H9 (cell line): ENCODE data around the gene CORO2B. TPM values are rescaled to one million over a fixed set of nuclear protein-coding genes. Genes with fewer than 3 reads are reported as not detected.

Experiments used
- DNase-seq: peaks from one replicate; pipeline ENCODE4 v3.0.0-alpha.2; 2017
- H2AFZ ChIP-seq: one replicate; pipeline ENCODE4 v1.6.1; 2013; ENCODE audit warnings: mild to moderate bottlenecking, low read length, control low read depth, moderate library complexity
- H2AK5ac ChIP-seq: 2 replicates; pipeline ENCODE4 v1.6.1; 2013; ENCODE audit warnings: low read length, control low read depth, mixed read lengths; ENCODE audit not compliant: insufficient read length
- H2BK120ac ChIP-seq: one replicate; pipeline ENCODE4 v1.6.1; 2013; ENCODE audit warnings: low read depth, mild to moderate bottlenecking, low read length, control low read depth, inconsistent platforms; ENCODE audit not compliant: poor library complexity, severe bottlenecking
- H2BK12ac ChIP-seq: 2 replicates; pipeline ENCODE4 v1.6.1; 2013; ENCODE audit warnings: low read length, control low read depth, mixed read lengths, low read depth; ENCODE audit not compliant: insufficient read length
- H2BK15ac ChIP-seq: 2 replicates; pipeline ENCODE4 v1.6.1; 2013; ENCODE audit warnings: low read depth, low read length, control low read depth
- H2BK20ac ChIP-seq: one replicate; pipeline ENCODE4 v1.6.1; 2013; ENCODE audit warnings: low read depth, mild to moderate bottlenecking, low read length, control low read depth, inconsistent platforms; ENCODE audit not compliant: poor library complexity, severe bottlenecking
- H2BK5ac ChIP-seq: 2 replicates; pipeline ENCODE4 v1.6.1; 2013; ENCODE audit warnings: low read length, control low read depth, mixed read lengths; ENCODE audit not compliant: insufficient read length
- H3K14ac ChIP-seq: 2 replicates; pipeline ENCODE4 v1.6.1; 2013; ENCODE audit warnings: low read length, control low read depth; ENCODE audit not compliant: insufficient read depth
- H3K18ac ChIP-seq: 2 replicates; pipeline ENCODE4 v1.6.1; 2013; ENCODE audit warnings: low read depth, mild to moderate bottlenecking, mixed read lengths, low read length, control low read depth; ENCODE audit not compliant: insufficient read length
- H3K23ac ChIP-seq: 2 replicates; pipeline ENCODE4 v1.6.1; 2013; ENCODE audit warnings: low read length, control low read depth, mixed read lengths, low read depth; ENCODE audit not compliant: insufficient read length
- H3K23me2 ChIP-seq: 2 replicates; pipeline ENCODE4 v1.6.1; 2013; ENCODE audit warnings: low read depth, mild to moderate bottlenecking, mixed read lengths, low read length, control low read depth; ENCODE audit not compliant: insufficient read length, poor library complexity, severe bottlenecking
- H3K27ac ChIP-seq: 2 replicates; pipeline ENCODE4 v1.5.1; 2013; ENCODE audit warnings: low read length, control low read depth, mixed read lengths, low read depth; ENCODE audit not compliant: insufficient read length
- H3K27me3 ChIP-seq: 2 replicates; pipeline ENCODE4 v1.6.1; 2013; ENCODE audit warnings: low read length, control low read depth, inconsistent platforms; ENCODE audit not compliant: insufficient read depth
- H3K4ac ChIP-seq: 2 replicates; pipeline ENCODE4 v1.6.1; 2013; ENCODE audit warnings: low read depth, mild to moderate bottlenecking, control low read depth, inconsistent platforms, low read length, moderate library complexity
- H3K4me1 ChIP-seq: 2 replicates; pipeline ENCODE4 v1.6.1; 2013; ENCODE audit warnings: low read length, control low read depth, inconsistent platforms; ENCODE audit not compliant: insufficient read depth
- H3K4me2 ChIP-seq: 2 replicates; pipeline ENCODE4 v1.6.1; 2013; ENCODE audit warnings: low read length, control low read depth, mixed read lengths; ENCODE audit not compliant: insufficient read length, insufficient read depth
- H3K56ac ChIP-seq: 2 replicates; pipeline ENCODE4 v1.6.1; 2013; ENCODE audit warnings: low read depth, mild to moderate bottlenecking, mixed read lengths, low read length, control low read depth; ENCODE audit not compliant: insufficient read length
- H3K79me1 ChIP-seq: 2 replicates; pipeline ENCODE4 v1.6.1; 2013; ENCODE audit warnings: low read depth, mild to moderate bottlenecking, moderate library complexity, low read length, control low read depth, inconsistent platforms; ENCODE audit not compliant: insufficient read depth, poor library complexity, severe bottlenecking
- H3K79me2 ChIP-seq: 2 replicates; pipeline ENCODE4 v1.6.1; 2013; ENCODE audit warnings: low read length, control low read depth, inconsistent platforms; ENCODE audit not compliant: insufficient read depth
- H3K9ac ChIP-seq: 2 replicates; pipeline ENCODE4 v1.6.1; 2013; ENCODE audit warnings: low read length, control low read depth, mixed read lengths; ENCODE audit not compliant: insufficient read length; ENCODE audit errors: extremely low read depth
- H3K9me3 ChIP-seq: one replicate; pipeline ENCODE4 v1.6.1; 2013; ENCODE audit warnings: low read depth, low read length, inconsistent platforms; ENCODE audit not compliant: control insufficient read depth
- H3T11ph ChIP-seq: one replicate; pipeline ENCODE4 v1.6.1; 2013; ENCODE audit warnings: mild to moderate bottlenecking, low read length, control low read depth, inconsistent platforms
- H4K20me1 ChIP-seq: one replicate; pipeline ENCODE4 v1.6.1; 2013; ENCODE audit not compliant: control insufficient read depth, insufficient read length, insufficient read depth
- H4K5ac ChIP-seq: 2 replicates; pipeline ENCODE4 v1.6.1; 2013; ENCODE audit warnings: low read depth, mild to moderate bottlenecking, mixed read lengths, low read length, control low read depth; ENCODE audit not compliant: insufficient read length
- H4K8ac ChIP-seq: replicated peaks from 2 replicates; pipeline ENCODE4 v1.6.1; 2013; ENCODE audit warnings: low read length, control low read depth, mixed read lengths, low read depth; ENCODE audit not compliant: insufficient read length
- H4K91ac ChIP-seq: 2 replicates; pipeline ENCODE4 v1.6.1; 2013; ENCODE audit warnings: low read depth, mild to moderate bottlenecking, moderate library complexity, mixed read lengths, low read length, control low read depth; ENCODE audit not compliant: insufficient read length
- H3K27ac Mint-ChIP-seq, 3 experiments: 2 replicates in 2 of 3; 3 replicates in 1 of 3; pipeline ENCODE4 v1.8.0; 2020 to 2021; ENCODE audit warnings: mixed read lengths in 3 of 3, mild to moderate bottlenecking in 1 of 3, moderate library complexity in 1 of 3
- H3K27me3 Mint-ChIP-seq: 2 replicates; pipeline ENCODE4 v1.8.0; 2021; ENCODE audit warnings: low read depth, mild to moderate bottlenecking, moderate library complexity, mixed read lengths
- H3K36me3 Mint-ChIP-seq, 3 experiments: 2 replicates in 2 of 3; 3 replicates in 1 of 3; pipeline ENCODE4 v1.8.0; 2020 to 2021; ENCODE audit warnings: low read depth in 3 of 3, mixed read lengths in 3 of 3; ENCODE audit not compliant: insufficient read depth in 1 of 3
- H3K4me1 Mint-ChIP-seq, 2 experiments: 2 replicates each; pipeline ENCODE4 v1.8.0; 2020; ENCODE audit warnings: mixed read lengths in 2 of 2
- H3K4me3 Mint-ChIP-seq, 2 experiments: 2 replicates in 1 of 2; 3 replicates in 1 of 2; pipeline ENCODE4 v1.8.0; 2020 to 2021; ENCODE audit warnings: mild to moderate bottlenecking in 2 of 2, mixed read lengths in 2 of 2, moderate library complexity in 1 of 2
- H3K9me3 Mint-ChIP-seq, 2 experiments: 2 replicates in 1 of 2; 3 replicates in 1 of 2; pipeline ENCODE4 v1.8.0; 2020; ENCODE audit warnings: mild to moderate bottlenecking in 2 of 2, mixed read lengths in 2 of 2, moderate library complexity in 1 of 2
- CTCF ChIP-seq: fragments of 200-600 bp; sonication (generic); conservative IDR thresholded peaks from 3 replicates; pipeline ENCODE4 v1.8.0; 2021; ENCODE audit warnings: antibody characterized with exemption, mild to moderate bottlenecking
- WGBS: extraction: QIAGEN DNeasy Blood & Tissue Kit; methylation state at CpG from one replicate; pipeline ENCODE4 v1.1.7; 2013; ENCODE audit warnings: missing lambda C conversion rate, low lambda C conversion rate, mixed read lengths; ENCODE audit not compliant: insufficient read length; ENCODE audit errors: extremely low coverage; 5-methylcytosine and 5-hydroxymethylcytosine counted together
- total RNA-seq: library from RNA; stranded (reverse); gene quantifications from 2 replicates; pipeline ENCODE4 v1.2.1, GENCODE V29; 2021

Gene CORO2B
- total RNA-seq, 1 experiment from 2014 or later = 3.1 TPM

GRCh38 chr15:68592054-68592453 is 13.3 kb downstream of the CORO2B start:
- no peaks in the 10 kb centered on the region for H3K79me1 ChIP-seq
- no peaks in the 10 kb centered on the region for H3K4me1 ChIP-seq
- H2BK15ac ChIP-seq = no peak overlapping the region
- no peak overlapping the region for H3K4me2 ChIP-seq
- H3K23me2 ChIP-seq = no peaks in the 10 kb centered on the region
- no peaks in the 10 kb centered on the region for H3K9me3 ChIP-seq
- H2AFZ ChIP-seq = no peak overlapping the region
- no peak overlapping the region for H3K9ac ChIP-seq
- no peaks in the 10 kb centered on the region for H4K20me1 ChIP-seq
- no peak overlapping the region for H3K23ac ChIP-seq
- H3T11ph ChIP-seq = no peak overlapping the region
- H3K14ac ChIP-seq = no peak overlapping the region
- no peak overlapping the region for H4K5ac ChIP-seq
- Mint-ChIP-seq H3K27ac (no peak overlapping the region; a peak in 1 of 7 replicates), H3K27me3 (peaks cover 9% of the 10 kb centered on the region), H3K4me1 (peaks cover 40 to 47% of the 10 kb centered on the region in 2 experiments), H3K36me3 (no peaks in the 10 kb centered on the region), H3K4me3 (no peak overlapping the region), H3K9me3 (no peaks in the 10 kb centered on the region)
- H3K79me2 ChIP-seq = no peaks in the 10 kb centered on the region
- H3K18ac ChIP-seq = no peak overlapping the region
- no peak overlapping the region for H2BK120ac ChIP-seq
- no peak for TF ChIP-seq CTCF
- no CpG with 5 or more reads among the region's 4 CpGs for WGBS
- H3K27ac ChIP-seq = no peak overlapping the region
- H2BK5ac ChIP-seq = no peak overlapping the region
- DNase-seq = no peak
- H2AK5ac ChIP-seq = no peak overlapping the region
- no peak overlapping the region for H3K4ac ChIP-seq
- H4K8ac ChIP-seq = no peak overlapping the region
- no peak overlapping the region for H2BK12ac ChIP-seq
- no peak overlapping the region for H3K56ac ChIP-seq
- no peak overlapping the region for H4K91ac ChIP-seq
- H3K27me3 ChIP-seq = no peaks in the 10 kb centered on the region
- H2BK20ac ChIP-seq = no peak overlapping the region
